H9 (cell line): ENCODE measurements around the gene TNRC6C. TPM values are rescaled to one million over a fixed set of nuclear protein-coding genes. Genes with fewer than 3 reads are reported as not detected.

Source experiments
- DNase-seq: peaks from one replicate; pipeline ENCODE4 v3.0.0-alpha.2; 2017
- H2AFZ ChIP-seq: one replicate; pipeline ENCODE4 v1.6.1; 2013; ENCODE audit warnings: mild to moderate bottlenecking, low read length, control low read depth, moderate library complexity
- H2AK5ac ChIP-seq: 2 replicates; pipeline ENCODE4 v1.6.1; 2013; ENCODE audit warnings: low read length, control low read depth, mixed read lengths; ENCODE audit not compliant: insufficient read length
- H2BK120ac ChIP-seq: one replicate; pipeline ENCODE4 v1.6.1; 2013; ENCODE audit warnings: low read depth, mild to moderate bottlenecking, low read length, control low read depth, inconsistent platforms; ENCODE audit not compliant: poor library complexity, severe bottlenecking
- H2BK12ac ChIP-seq: 2 replicates; pipeline ENCODE4 v1.6.1; 2013; ENCODE audit warnings: low read length, control low read depth, mixed read lengths, low read depth; ENCODE audit not compliant: insufficient read length
- H2BK15ac ChIP-seq: 2 replicates; pipeline ENCODE4 v1.6.1; 2013; ENCODE audit warnings: low read depth, low read length, control low read depth
- H2BK20ac ChIP-seq: one replicate; pipeline ENCODE4 v1.6.1; 2013; ENCODE audit warnings: low read depth, mild to moderate bottlenecking, low read length, control low read depth, inconsistent platforms; ENCODE audit not compliant: poor library complexity, severe bottlenecking
- H2BK5ac ChIP-seq: 2 replicates; pipeline ENCODE4 v1.6.1; 2013; ENCODE audit warnings: low read length, control low read depth, mixed read lengths; ENCODE audit not compliant: insufficient read length
- H3K14ac ChIP-seq: 2 replicates; pipeline ENCODE4 v1.6.1; 2013; ENCODE audit warnings: low read length, control low read depth; ENCODE audit not compliant: insufficient read depth
- H3K18ac ChIP-seq: 2 replicates; pipeline ENCODE4 v1.6.1; 2013; ENCODE audit warnings: low read depth, mild to moderate bottlenecking, mixed read lengths, low read length, control low read depth; ENCODE audit not compliant: insufficient read length
- H3K23ac ChIP-seq: 2 replicates; pipeline ENCODE4 v1.6.1; 2013; ENCODE audit warnings: low read length, control low read depth, mixed read lengths, low read depth; ENCODE audit not compliant: insufficient read length
- H3K23me2 ChIP-seq: 2 replicates; pipeline ENCODE4 v1.6.1; 2013; ENCODE audit warnings: low read depth, mild to moderate bottlenecking, mixed read lengths, low read length, control low read depth; ENCODE audit not compliant: insufficient read length, poor library complexity, severe bottlenecking
- H3K27ac ChIP-seq: 2 replicates; pipeline ENCODE4 v1.5.1; 2013; ENCODE audit warnings: low read length, control low read depth, mixed read lengths, low read depth; ENCODE audit not compliant: insufficient read length
- H3K27me3 ChIP-seq: 2 replicates; pipeline ENCODE4 v1.6.1; 2013; ENCODE audit warnings: low read length, control low read depth, inconsistent platforms; ENCODE audit not compliant: insufficient read depth
- H3K4ac ChIP-seq: 2 replicates; pipeline ENCODE4 v1.6.1; 2013; ENCODE audit warnings: low read depth, mild to moderate bottlenecking, control low read depth, inconsistent platforms, low read length, moderate library complexity
- H3K4me1 ChIP-seq: 2 replicates; pipeline ENCODE4 v1.6.1; 2013; ENCODE audit warnings: low read length, control low read depth, inconsistent platforms; ENCODE audit not compliant: insufficient read depth
- H3K4me2 ChIP-seq: 2 replicates; pipeline ENCODE4 v1.6.1; 2013; ENCODE audit warnings: low read length, control low read depth, mixed read lengths; ENCODE audit not compliant: insufficient read length, insufficient read depth
- H3K56ac ChIP-seq: 2 replicates; pipeline ENCODE4 v1.6.1; 2013; ENCODE audit warnings: low read depth, mild to moderate bottlenecking, mixed read lengths, low read length, control low read depth; ENCODE audit not compliant: insufficient read length
- H3K79me1 ChIP-seq: 2 replicates; pipeline ENCODE4 v1.6.1; 2013; ENCODE audit warnings: low read depth, mild to moderate bottlenecking, moderate library complexity, low read length, control low read depth, inconsistent platforms; ENCODE audit not compliant: insufficient read depth, poor library complexity, severe bottlenecking
- H3K79me2 ChIP-seq: 2 replicates; pipeline ENCODE4 v1.6.1; 2013; ENCODE audit warnings: low read length, control low read depth, inconsistent platforms; ENCODE audit not compliant: insufficient read depth
- H3K9ac ChIP-seq: 2 replicates; pipeline ENCODE4 v1.6.1; 2013; ENCODE audit warnings: low read length, control low read depth, mixed read lengths; ENCODE audit not compliant: insufficient read length; ENCODE audit errors: extremely low read depth
- H3K9me3 ChIP-seq: one replicate; pipeline ENCODE4 v1.6.1; 2013; ENCODE audit warnings: low read depth, low read length, inconsistent platforms; ENCODE audit not compliant: control insufficient read depth
- H3T11ph ChIP-seq: one replicate; pipeline ENCODE4 v1.6.1; 2013; ENCODE audit warnings: mild to moderate bottlenecking, low read length, control low read depth, inconsistent platforms
- H4K20me1 ChIP-seq: one replicate; pipeline ENCODE4 v1.6.1; 2013; ENCODE audit not compliant: control insufficient read depth, insufficient read length, insufficient read depth
- H4K5ac ChIP-seq: 2 replicates; pipeline ENCODE4 v1.6.1; 2013; ENCODE audit warnings: low read depth, mild to moderate bottlenecking, mixed read lengths, low read length, control low read depth; ENCODE audit not compliant: insufficient read length
- H4K8ac ChIP-seq: replicated peaks from 2 replicates; pipeline ENCODE4 v1.6.1; 2013; ENCODE audit warnings: low read length, control low read depth, mixed read lengths, low read depth; ENCODE audit not compliant: insufficient read length
- H4K91ac ChIP-seq: 2 replicates; pipeline ENCODE4 v1.6.1; 2013; ENCODE audit warnings: low read depth, mild to moderate bottlenecking, moderate library complexity, mixed read lengths, low read length, control low read depth; ENCODE audit not compliant: insufficient read length
- H3K27ac Mint-ChIP-seq, 3 experiments: 2 replicates in 2 of 3; 3 replicates in 1 of 3; pipeline ENCODE4 v1.8.0; 2020 to 2021; ENCODE audit warnings: mixed read lengths in 3 of 3, mild to moderate bottlenecking in 1 of 3, moderate library complexity in 1 of 3
- H3K27me3 Mint-ChIP-seq: 2 replicates; pipeline ENCODE4 v1.8.0; 2021; ENCODE audit warnings: low read depth, mild to moderate bottlenecking, moderate library complexity, mixed read lengths
- H3K36me3 Mint-ChIP-seq, 3 experiments: 2 replicates in 2 of 3; 3 replicates in 1 of 3; pipeline ENCODE4 v1.8.0; 2020 to 2021; ENCODE audit warnings: low read depth in 3 of 3, mixed read lengths in 3 of 3; ENCODE audit not compliant: insufficient read depth in 1 of 3
- H3K4me1 Mint-ChIP-seq, 2 experiments: 2 replicates each; pipeline ENCODE4 v1.8.0; 2020; ENCODE audit warnings: mixed read lengths in 2 of 2
- H3K4me3 Mint-ChIP-seq, 2 experiments: 2 replicates in 1 of 2; 3 replicates in 1 of 2; pipeline ENCODE4 v1.8.0; 2020 to 2021; ENCODE audit warnings: mild to moderate bottlenecking in 2 of 2, mixed read lengths in 2 of 2, moderate library complexity in 1 of 2
- H3K9me3 Mint-ChIP-seq, 2 experiments: 2 replicates in 1 of 2; 3 replicates in 1 of 2; pipeline ENCODE4 v1.8.0; 2020; ENCODE audit warnings: mild to moderate bottlenecking in 2 of 2, mixed read lengths in 2 of 2, moderate library complexity in 1 of 2
- CTCF ChIP-seq: fragments of 200-600 bp; sonication (generic); conservative IDR thresholded peaks from 3 replicates; pipeline ENCODE4 v1.8.0; 2021; ENCODE audit warnings: antibody characterized with exemption, mild to moderate bottlenecking
- WGBS: extraction: QIAGEN DNeasy Blood & Tissue Kit; methylation state at CpG from one replicate; pipeline ENCODE4 v1.1.7; 2013; ENCODE audit warnings: missing lambda C conversion rate, low lambda C conversion rate, mixed read lengths; ENCODE audit not compliant: insufficient read length; ENCODE audit errors: extremely low coverage; 5-methylcytosine and 5-hydroxymethylcytosine counted together
- total RNA-seq: library from RNA; stranded (reverse); gene quantifications from 2 replicates; pipeline ENCODE4 v1.2.1, GENCODE V29; 2021

TNRC6C gene
- total RNA-seq, 1 experiment from 2014 or later: 24.7 TPM

GRCh38 chr17:78144147-78144719 lies 185.7 kb downstream of the TNRC6C start:
- H2BK20ac ChIP-seq: no peak overlapping the region
- no peak overlapping the region for H3K4me2 ChIP-seq
- no peak overlapping the region for H3T11ph ChIP-seq
- H4K91ac ChIP-seq: no peak overlapping the region
- no peaks in the 10 kb centered on the region for H4K20me1 ChIP-seq
- no peak for TF ChIP-seq CTCF
- no peak overlapping the region for H2BK120ac ChIP-seq
- no peaks in the 10 kb centered on the region for H3K4me1 ChIP-seq
- no peak overlapping the region for H4K5ac ChIP-seq
- no CpG with 5 or more reads among the region's 11 CpGs for WGBS
- H2BK15ac ChIP-seq: no peak overlapping the region
- peaks cover 4 to 13% of the 10 kb centered on the region in 2 experiments for H3K4me1 Mint-ChIP-seq
- H3K4ac ChIP-seq: no peak overlapping the region
- H3K18ac ChIP-seq: no peak overlapping the region
- no peak overlapping the region for H3K27ac ChIP-seq
- H3K27ac Mint-ChIP-seq: peak overlapping the region in 1 of 3 experiments; percentile 62; a peak in 2 of 7 replicates
- H2BK12ac ChIP-seq: no peak overlapping the region
- H3K56ac ChIP-seq: no peak overlapping the region
- no peaks in the 10 kb centered on the region for H3K36me3 Mint-ChIP-seq
- H2AFZ ChIP-seq: no peak overlapping the region
- H3K79me1 ChIP-seq: no peaks in the 10 kb centered on the region
- no peaks in the 10 kb centered on the region for H3K79me2 ChIP-seq
- no peak overlapping the region for H3K23ac ChIP-seq
- peaks cover 2% of the 10 kb centered on the region; the same call in 1 of the 2 replicates for H3K27me3 Mint-ChIP-seq
- no peak for DNase-seq
- H2BK5ac ChIP-seq: no peak overlapping the region
- no peak overlapping the region for H3K9ac ChIP-seq
- H3K23me2 ChIP-seq: no peaks in the 10 kb centered on the region
- H3K9me3 Mint-ChIP-seq: no peaks in the 10 kb centered on the region
- H3K14ac ChIP-seq: no peak overlapping the region
- no peaks in the 10 kb centered on the region for H3K9me3 ChIP-seq
- H2AK5ac ChIP-seq: no peak overlapping the region
- H3K27me3 ChIP-seq: no peaks in the 10 kb centered on the region
- H4K8ac ChIP-seq: no peak overlapping the region
- H3K4me3 Mint-ChIP-seq: no peak overlapping the region
